ENCODE results near the gene SLC52A3. TPM values are rescaled to one million over a fixed set of nuclear protein-coding genes. Genes with fewer than 3 reads are reported as not detected.
"Not testable (repeated sequence)": the region's sequence is repeated elsewhere in the genome, so short reads cannot be mapped to it uniquely, and the experiment has no call there.

Gene SLC52A3
- polyA plus RNA-seq, 1 donor from 2014 or later: not detected

DNA sequence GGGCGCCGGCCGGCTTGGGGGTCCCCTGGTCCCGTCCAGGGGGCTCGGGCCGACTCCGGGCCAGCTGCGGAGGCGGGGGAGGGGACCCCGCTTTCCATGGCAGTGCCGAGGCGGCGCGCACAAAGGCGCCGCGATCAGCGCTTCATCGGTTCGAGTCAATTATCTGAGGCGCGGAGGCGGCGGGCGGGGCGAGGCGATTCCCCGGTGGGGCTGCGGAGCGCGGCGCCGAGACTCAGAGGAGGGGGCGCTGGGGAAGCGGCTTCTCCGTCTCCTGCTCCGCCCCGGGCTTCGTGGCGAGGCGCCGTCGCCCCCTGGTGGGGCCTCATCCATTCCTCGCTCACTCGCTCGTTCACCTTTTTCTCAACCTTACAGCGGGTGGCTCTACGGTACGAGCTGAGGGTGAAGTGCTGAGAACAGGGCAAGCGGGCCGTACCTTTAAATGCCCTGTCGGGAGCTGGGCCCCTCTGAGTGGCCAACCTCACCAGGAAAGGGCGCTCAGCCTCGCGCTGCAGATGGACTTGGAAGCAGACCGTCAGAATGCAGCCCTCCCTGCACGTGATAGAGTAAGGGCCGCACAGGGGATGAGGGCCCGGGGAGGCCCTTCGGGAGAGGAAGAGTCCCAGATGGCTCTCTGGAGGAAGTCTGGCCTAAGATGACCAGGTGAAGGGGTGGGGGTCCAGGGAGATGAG is 39.9 kb downstream of the SLC52A3 start:
- H3K27ac Mint-ChIP-seq: no peak overlapping the region
- H3K4me3 Mint-ChIP-seq: peak overlapping the region in 1 of 4 donors; percentile 72
- H3K4me1 Mint-ChIP-seq: peaks cover 0 to 4% (median 0%) of the 10 kb centered on the region in 3 donors
- no peaks in the 10 kb centered on the region for H3K36me3 Mint-ChIP-seq
- H3K27me3 Mint-ChIP-seq: peaks cover 40% of the 10 kb centered on the region
- peaks cover 0 to 9% (median 4%) of the 10 kb centered on the region in 3 donors for H3K9me3 Mint-ChIP-seq

DNA sequence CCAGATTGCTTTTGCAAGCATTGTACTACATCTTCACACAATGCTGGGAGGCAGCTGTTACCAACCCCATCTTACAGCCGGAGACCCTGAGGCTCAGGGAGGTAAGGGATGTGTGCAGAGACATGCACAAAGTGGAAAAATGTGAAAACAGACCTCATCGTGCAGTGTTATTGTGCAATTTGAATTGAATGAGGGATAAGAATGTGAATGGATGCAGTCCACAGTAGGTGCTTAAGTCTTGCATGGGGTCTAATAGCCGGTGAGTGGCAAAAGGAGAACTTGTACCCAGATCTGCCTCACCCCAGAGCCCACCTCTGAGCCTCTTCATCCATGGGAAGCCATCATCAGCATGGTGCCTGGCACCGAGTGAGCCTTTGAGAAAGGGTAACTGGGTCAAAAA is 42.1 kb downstream of the SLC52A3 start:
- Mint-ChIP-seq H3K9me3 (peaks cover 0 to 9% (median 4%) of the 10 kb centered on the region in 3 donors), H3K4me3 (peak overlapping the region in 1 of 4 donors; percentile 24), H3K4me1 (peaks cover 0 to 4% (median 0%) of the 10 kb centered on the region in 3 donors), H3K27ac (no peak overlapping the region), H3K36me3 (no peaks in the 10 kb centered on the region), H3K27me3 (peaks cover 40% of the 10 kb centered on the region)

DNA sequence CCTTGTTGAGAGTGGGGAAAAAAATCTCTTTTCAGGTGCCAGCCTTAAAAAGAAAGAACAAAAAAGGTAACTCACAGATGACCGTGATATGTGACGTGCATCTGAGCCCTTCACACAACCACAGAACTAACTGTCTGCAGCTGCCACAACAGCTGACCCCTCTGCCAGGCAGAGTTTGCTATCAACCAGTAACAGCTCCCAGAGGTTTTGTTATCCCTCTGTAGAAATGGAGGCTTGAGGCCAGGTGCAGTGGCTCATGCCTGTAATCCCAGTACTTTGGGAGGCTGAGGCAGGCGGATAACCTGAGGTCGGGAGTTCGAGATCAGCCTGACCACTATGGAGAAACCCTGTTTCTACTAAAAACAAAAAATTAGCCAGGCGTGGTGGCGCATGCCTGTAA is 42.8 kb downstream of the SLC52A3 start:
- H3K4me3 Mint-ChIP-seq: no peak overlapping the region
- peaks cover 0 to 4% (median 0%) of the 10 kb centered on the region in 3 donors for H3K4me1 Mint-ChIP-seq
- H3K9me3 Mint-ChIP-seq: peaks cover 0 to 9% (median 4%) of the 10 kb centered on the region in 3 donors
- no peaks in the 10 kb centered on the region for H3K36me3 Mint-ChIP-seq
- peaks cover 37% of the 10 kb centered on the region for H3K27me3 Mint-ChIP-seq
- no peak overlapping the region for H3K27ac Mint-ChIP-seq

DNA sequence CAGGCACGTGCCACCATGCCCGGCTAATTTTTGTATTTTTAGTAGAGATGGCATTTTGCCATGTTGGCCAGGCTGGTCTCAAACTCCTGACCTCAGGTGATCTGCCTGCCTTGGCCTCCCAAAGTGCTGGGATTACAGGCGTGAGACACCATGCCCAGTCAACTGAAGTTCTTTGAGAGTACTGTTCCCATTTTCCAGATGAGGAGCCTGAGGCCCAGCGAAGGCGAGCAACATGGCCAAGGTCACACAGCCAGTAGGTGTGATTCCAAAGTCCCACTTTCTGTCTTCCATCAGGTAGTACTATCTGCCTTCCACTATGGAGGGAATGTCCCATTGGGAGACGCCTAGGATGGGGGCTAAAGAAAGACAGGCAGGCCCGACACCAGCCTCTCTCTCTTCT is 43.5 kb downstream of the SLC52A3 start:
- not testable (repeated sequence) for H3K4me1 Mint-ChIP-seq, H3K36me3 Mint-ChIP-seq, H3K27ac Mint-ChIP-seq, H3K9me3 Mint-ChIP-seq, H3K4me3 Mint-ChIP-seq
- H3K27me3 Mint-ChIP-seq: peaks cover 34% of the 10 kb centered on the region

DNA sequence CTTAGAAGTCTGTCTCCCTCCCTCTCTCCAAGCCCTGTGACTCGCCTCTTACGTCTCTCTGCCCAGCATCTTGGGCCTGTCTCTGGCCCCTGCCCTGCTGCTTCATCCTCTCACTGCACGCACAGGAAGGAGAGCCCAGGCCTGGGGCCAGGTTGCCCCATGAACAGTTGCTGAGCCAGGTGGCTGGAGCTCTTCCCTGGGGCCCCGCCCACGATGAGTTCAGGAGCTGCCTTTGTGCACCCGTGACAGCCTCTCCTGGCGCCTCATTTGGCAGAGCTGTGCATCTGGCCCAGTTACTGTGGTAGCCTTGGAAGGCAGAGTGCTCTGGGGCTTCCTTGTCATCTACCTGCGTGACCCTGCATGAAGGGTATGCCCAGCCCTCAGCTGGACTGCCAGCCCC is 44.5 kb downstream of the SLC52A3 start:
- no peak overlapping the region for H3K27ac Mint-ChIP-seq
- H3K4me3 Mint-ChIP-seq: no peak overlapping the region
- peaks cover 0 to 2% (median 1%) of the 10 kb centered on the region in 3 donors for H3K4me1 Mint-ChIP-seq
- H3K36me3 Mint-ChIP-seq: peaks cover 5% of the 10 kb centered on the region
- peaks cover 0 to 2% (median 0%) of the 10 kb centered on the region in 3 donors for H3K9me3 Mint-ChIP-seq
- H3K27me3 Mint-ChIP-seq: peaks cover 30% of the 10 kb centered on the region

DNA sequence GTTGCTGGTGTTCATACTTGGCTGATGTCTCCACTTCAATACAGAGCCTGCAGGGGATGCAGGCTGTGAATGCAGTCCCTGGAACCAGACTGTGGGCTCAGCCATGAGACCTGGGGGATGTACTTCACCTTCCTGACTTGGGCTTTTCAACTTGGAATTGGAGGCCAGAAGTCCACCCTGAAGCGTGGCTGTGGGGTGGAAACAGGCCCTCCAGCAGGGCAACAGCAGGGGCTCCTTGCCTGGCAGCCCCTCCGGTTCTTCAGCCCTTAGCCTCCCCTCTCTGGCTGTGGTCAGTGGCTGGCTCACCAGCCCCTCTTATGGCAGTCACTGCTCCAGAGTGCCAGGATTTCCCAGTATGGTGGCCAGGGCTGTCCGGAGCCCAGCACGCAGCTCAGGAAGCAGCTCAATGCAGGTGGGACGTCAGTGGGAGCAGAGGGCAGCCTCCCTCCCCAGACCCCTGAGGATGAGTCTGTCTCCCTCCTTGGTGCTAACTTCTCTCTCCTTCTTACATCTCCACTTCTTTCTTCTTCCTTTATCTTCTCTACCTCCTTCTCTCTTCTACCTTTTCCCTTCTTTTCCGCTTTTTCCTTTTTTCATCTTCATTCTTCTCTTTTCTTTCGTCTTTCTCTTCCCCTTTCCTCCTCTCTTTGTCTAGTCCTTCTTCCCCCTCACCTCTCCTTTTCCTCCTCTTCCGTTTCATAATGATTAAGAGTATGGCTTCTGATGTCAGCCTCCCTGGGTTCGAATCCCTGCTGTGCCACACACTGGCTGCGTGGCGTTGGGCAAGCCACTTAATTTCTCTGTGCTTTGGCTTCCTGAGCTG is 45.3 kb downstream of the SLC52A3 start:
- H3K36me3 Mint-ChIP-seq: peaks cover 5% of the 10 kb centered on the region
- peak overlapping the region in 1 of 3 donors; percentile 36 for H3K27ac Mint-ChIP-seq
- H3K27me3 Mint-ChIP-seq: peaks cover 26% of the 10 kb centered on the region

DNA sequence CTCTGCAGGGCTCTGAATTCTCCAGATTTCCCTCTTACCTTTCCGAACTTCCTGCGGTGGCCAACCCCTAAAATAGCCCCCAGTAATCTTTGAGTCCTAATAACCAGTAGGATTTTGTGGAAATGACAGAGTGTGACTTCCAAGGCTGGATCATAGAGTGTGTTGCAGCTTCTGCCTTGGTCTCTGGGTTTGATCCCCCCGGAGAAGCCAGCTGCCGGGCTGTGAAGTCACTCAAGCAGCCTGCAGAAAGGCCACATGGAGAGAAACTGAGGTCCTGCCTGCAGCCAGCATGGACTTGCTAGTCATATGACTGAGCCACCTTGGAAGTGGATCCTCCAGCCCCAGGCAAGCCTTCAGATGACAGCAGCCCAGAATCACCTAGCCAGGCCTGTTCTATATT is 46.4 kb downstream of the SLC52A3 start:
- Mint-ChIP-seq H3K27ac (no peak overlapping the region), H3K9me3 (peaks cover 0 to 4% (median 0%) of the 10 kb centered on the region in 3 donors), H3K4me1 (peaks cover 0 to 1% (median 0%) of the 10 kb centered on the region in 3 donors), H3K4me3 (no peak overlapping the region), H3K36me3 (peaks cover 6% of the 10 kb centered on the region), H3K27me3 (peaks cover 24% of the 10 kb centered on the region)

More for the DNA sequence above, 45.3 kb downstream of the SLC52A3 start:
- Mint-ChIP-seq H3K9me3 (peaks cover 0 to 2% (median 0%) of the 10 kb centered on the region in 3 donors), H3K4me1 (peaks cover 0 to 1% (median 0%) of the 10 kb centered on the region in 3 donors), H3K4me3 (no peak overlapping the region)

DNA sequence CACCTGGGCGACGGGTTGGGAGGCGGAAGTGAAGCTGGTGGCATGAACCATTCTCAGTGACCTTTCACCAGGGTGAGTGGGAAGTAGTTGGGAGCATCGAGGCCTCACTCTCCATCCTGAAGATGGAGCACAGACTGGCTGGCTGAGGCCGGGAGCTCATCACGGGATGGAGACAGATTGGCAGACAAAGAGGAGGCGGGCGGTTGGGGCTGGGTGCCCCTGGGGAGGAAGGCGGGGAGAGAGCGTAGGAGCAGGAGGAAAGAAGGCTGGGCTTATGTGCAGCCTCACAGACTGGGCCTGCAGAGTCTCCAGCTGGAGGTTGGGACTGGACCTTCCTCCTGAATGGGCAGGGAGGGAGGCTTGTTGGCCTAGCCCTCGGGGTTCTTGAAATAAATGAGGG is 48.5 kb downstream of the SLC52A3 start:
- H3K4me1 Mint-ChIP-seq: peaks cover 0 to 1% (median 0%) of the 10 kb centered on the region in 3 donors
- H3K9me3 Mint-ChIP-seq: peaks cover 0 to 4% (median 0%) of the 10 kb centered on the region in 3 donors
- no peak overlapping the region for H3K27ac Mint-ChIP-seq
- peaks cover 16% of the 10 kb centered on the region for H3K27me3 Mint-ChIP-seq
- H3K36me3 Mint-ChIP-seq: peaks cover 6% of the 10 kb centered on the region
- H3K4me3 Mint-ChIP-seq: no peak overlapping the region

DNA sequence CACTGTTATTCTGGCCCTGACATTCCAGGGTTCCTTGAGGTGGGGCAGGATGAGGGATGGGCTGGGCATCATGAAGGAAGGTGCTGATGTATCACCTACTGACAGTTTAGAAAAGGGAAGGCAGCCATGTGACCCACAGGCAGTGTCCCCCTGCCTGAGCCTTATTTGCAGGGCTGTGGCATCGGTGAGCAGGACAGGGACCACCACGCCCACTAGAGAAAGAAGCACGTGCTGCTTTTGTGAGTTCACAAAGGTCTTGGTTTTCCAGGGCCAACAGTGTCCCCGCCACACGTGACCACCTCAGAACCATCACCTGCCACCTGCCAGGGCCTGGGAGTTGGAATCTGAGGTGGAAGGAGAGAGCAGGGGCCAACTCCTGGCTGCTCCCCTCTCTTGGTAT is 49.2 kb downstream of the SLC52A3 start:
- H3K4me1 Mint-ChIP-seq: peaks cover 0 to 1% (median 0%) of the 10 kb centered on the region in 3 donors
- H3K4me3 Mint-ChIP-seq: no peak overlapping the region
- peaks cover 15% of the 10 kb centered on the region for H3K27me3 Mint-ChIP-seq
- peaks cover 0 to 2% (median 0%) of the 10 kb centered on the region in 3 donors for H3K9me3 Mint-ChIP-seq
- peaks cover 6% of the 10 kb centered on the region for H3K36me3 Mint-ChIP-seq
- no peak overlapping the region for H3K27ac Mint-ChIP-seq

DNA sequence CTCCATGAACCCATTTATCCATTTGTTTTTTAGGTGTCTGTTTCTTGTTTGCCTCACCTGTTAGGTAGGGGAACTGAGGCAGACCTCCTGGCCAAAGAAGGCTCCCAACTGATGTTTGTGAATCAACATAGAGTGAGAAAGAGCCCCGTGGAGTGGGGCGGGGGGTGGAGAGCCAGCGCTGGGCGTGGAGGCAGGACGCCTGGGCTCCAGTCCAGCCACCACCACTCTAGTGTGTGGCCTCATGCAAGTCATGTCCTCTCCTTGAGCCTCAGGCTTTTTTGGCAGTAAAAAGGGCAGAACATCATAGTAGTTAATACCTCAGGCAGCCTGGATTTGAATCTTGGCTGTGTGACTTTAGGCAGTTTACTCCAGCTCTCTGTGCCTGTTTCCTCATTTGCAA is 50.5 kb downstream of the SLC52A3 start:
- Mint-ChIP-seq H3K4me1 (peaks cover 0 to 1% (median 0%) of the 10 kb centered on the region in 3 donors), H3K9me3 (peaks cover 0 to 2% (median 1%) of the 10 kb centered on the region in 3 donors), H3K4me3 (no peak overlapping the region), H3K27me3 (peaks cover 13% of the 10 kb centered on the region), H3K27ac (no peak overlapping the region), H3K36me3 (peaks cover 6% of the 10 kb centered on the region)

DNA sequence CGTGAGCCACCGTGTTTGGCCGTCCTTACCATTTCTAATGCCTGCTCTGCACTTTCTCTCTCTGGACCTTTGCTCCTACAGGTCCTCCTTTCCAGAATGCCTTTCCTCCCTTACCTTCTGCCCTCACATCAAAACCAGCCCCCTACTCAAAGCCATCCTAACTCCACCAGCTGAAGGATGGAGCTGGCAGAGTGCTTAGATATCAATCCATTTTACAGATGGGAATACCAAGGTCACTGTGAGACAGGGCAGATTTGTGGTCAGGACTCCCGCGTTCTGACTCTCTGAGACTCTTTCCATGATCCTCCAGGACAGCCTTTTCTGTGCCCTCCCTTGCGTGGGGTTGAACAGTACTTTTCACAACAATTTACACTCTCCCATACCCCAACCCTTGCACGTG is 51.0 kb downstream of the SLC52A3 start:
- Mint-ChIP-seq H3K36me3 (peaks cover 6% of the 10 kb centered on the region), H3K27ac (no peak overlapping the region), H3K27me3 (peaks cover 13% of the 10 kb centered on the region), H3K9me3 (peaks cover 0 to 2% (median 1%) of the 10 kb centered on the region in 3 donors), H3K4me1 (peaks cover 0 to 1% (median 0%) of the 10 kb centered on the region in 3 donors), H3K4me3 (no peak overlapping the region)

DNA sequence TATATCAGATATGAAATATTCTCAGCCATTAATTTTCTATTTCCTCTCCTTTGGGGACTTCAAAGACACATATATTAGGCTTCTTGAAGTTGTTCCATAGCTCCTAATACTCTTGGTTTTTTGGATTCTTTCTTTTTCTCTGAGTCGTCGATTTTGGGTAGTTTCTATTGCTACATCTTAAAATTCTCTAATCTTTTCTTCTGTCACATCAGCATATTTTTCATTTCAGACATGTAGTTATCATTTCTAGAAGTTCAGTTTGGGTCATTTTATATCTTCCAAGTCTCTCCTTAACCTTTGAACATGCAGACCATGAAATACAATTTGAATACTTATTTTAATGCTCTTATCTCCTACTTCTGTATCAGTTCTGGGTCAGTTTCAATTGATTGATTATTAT is 53.8 kb downstream of the SLC52A3 start:
- Mint-ChIP-seq H3K4me3 (no peak overlapping the region), H3K27me3 (peaks cover 17% of the 10 kb centered on the region), H3K4me1 (no peaks in the 10 kb centered on the region), H3K36me3 (peaks cover 3% of the 10 kb centered on the region), H3K9me3 (peaks cover 0 to 3% (median 1%) of the 10 kb centered on the region in 3 donors), H3K27ac (no peak overlapping the region)

DNA sequence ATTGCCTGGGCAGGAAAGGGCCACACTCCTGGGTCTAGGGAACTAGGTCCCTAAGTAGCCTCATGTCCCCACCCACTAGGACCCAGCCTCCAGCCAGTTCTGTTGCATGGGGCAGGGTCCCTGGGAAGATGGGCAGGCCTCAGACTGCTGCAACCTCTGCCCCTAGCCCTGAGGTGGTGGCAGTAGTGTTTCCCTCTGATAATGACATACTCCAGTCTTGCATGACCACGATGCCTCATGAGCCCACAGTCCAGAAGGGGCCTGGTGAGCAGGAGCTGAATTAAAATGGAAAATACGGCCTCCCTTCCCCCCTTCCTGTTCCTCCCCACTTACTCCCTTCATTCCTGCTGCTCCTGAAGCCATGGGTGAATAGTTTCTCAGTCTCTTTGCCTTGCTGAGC is 56.7 kb downstream of the SLC52A3 start:
- no peaks in the 10 kb centered on the region for H3K4me1 Mint-ChIP-seq
- peaks cover 4% of the 10 kb centered on the region for H3K36me3 Mint-ChIP-seq
- peaks cover 0 to 7% (median 7%) of the 10 kb centered on the region in 3 donors for H3K9me3 Mint-ChIP-seq
- H3K27ac Mint-ChIP-seq: no peak overlapping the region
- H3K27me3 Mint-ChIP-seq: peaks cover 22% of the 10 kb centered on the region
- H3K4me3 Mint-ChIP-seq: no peak overlapping the region

DNA sequence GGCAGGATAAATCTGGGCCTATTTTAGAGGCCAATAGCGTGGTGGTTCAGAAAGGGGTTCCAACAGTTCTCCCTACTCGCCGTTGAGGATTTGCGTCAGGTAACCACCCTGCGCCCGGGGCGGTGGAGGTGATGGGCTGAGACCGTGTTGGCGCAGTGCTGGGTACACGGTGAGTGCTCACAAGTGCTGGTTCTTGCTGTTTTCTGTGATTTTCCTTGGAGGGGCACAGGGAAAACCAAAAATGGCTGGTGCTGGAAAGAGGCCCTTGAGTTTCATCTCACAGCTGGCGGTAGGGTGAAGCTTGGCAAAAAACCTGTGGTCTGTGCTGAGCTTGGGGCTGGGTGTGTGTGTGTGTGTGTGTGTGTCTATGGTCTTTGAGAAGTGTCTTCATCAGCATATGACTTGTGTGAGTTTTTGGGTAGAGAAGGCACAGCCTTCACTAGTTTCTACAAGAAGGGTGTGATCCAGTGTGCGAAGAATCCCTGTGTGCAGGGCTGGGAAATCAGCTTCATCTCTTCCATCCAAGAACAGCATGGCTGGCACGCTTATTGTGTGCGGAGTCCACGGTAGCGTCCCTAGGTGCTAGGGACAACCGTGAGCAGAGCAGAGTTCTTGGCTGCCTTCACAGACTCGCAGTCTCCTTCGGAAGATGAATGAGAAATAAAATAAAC is 57.4 kb downstream of the SLC52A3 start:
- H3K27ac Mint-ChIP-seq: no peak overlapping the region
- no peaks in the 10 kb centered on the region for H3K4me1 Mint-ChIP-seq
- H3K36me3 Mint-ChIP-seq: peaks cover 4% of the 10 kb centered on the region
- H3K27me3 Mint-ChIP-seq: peaks cover 21% of the 10 kb centered on the region
- H3K4me3 Mint-ChIP-seq: peak overlapping the region in 2 of 4 donors; percentile 10 to 61
- peaks cover 0 to 7% (median 7%) of the 10 kb centered on the region in 3 donors for H3K9me3 Mint-ChIP-seq

All from IgD-negative memory B cell (primary cell).